ENCODE results near the gene DDX52.
A peak's percentile ranks its signal among the peaks of the same experiment; 100 is the strongest.

Gene DDX52

GRCh38 chr17:37574427-37574826, 68.8 kb downstream of the DDX52 start:
- no peak for DNase-seq (ENCODE audit: low read depth)

- no peak for DNase-seq (ENCODE audit: low read depth)
Observed at GRCh38 chr17:37571674-37572073, 71.6 kb downstream of the DDX52 start.

- peak; percentile 11 for DNase-seq (ENCODE audit: low read depth)
Observed at GRCh38 chr17:37570527-37571093, 72.6 kb downstream of the DDX52 start.

GRCh38 chr17:37568350-37569053, 74.7 kb downstream of the DDX52 start:
- DNase-seq (ENCODE audit: low read depth): no peak

GRCh38 chr17:37567538-37567937, 75.7 kb downstream of the DDX52 start:
- no peak for DNase-seq (ENCODE audit: low read depth)

- no peak for DNase-seq (ENCODE audit: low read depth)
Observed at GRCh38 chr17:37567137-37567536, 76.1 kb downstream of the DDX52 start.

GRCh38 chr17:37564252-37564651, 79.0 kb downstream of the DDX52 start:
- no peak for DNase-seq (ENCODE audit: low read depth)

GRCh38 chr17:37562016-37562745, 81.1 kb downstream of the DDX52 start:
- DNase-seq (ENCODE audit: low read depth): no peak

Data from stimulated activated CD8-positive, alpha-beta memory T cell treated with anti-CD3 and anti-CD28 coated beads, Interleukin-4, amount 100 ng/mL, for 24 hours (primary cell).